Loucy (cell line): Measurements from ENCODE around the gene PSAPL1.

Experiments used
- H2AFZ ChIP-seq: fragments of 200-600 bp; sonication (generic); 2 replicates; pipeline ENCODE4 v1.6.0; 2016; ENCODE audit warnings: antibody characterized with exemption, mild to moderate bottlenecking, low read length, moderate library complexity
- H3F3A ChIP-seq: fragments of 200-600 bp; 2 replicates; pipeline ENCODE4 v1.6.0; 2016; ENCODE audit warnings: antibody characterized with exemption, low read depth, mild to moderate bottlenecking
- H3K27me3 ChIP-seq: fragments of 200-600 bp; sonication (generic); 2 replicates; pipeline ENCODE4 v1.6.1; 2014; ENCODE audit warnings: low read length, mild to moderate bottlenecking; ENCODE audit not compliant: insufficient read depth, poor library complexity, severe bottlenecking
- H3K36me3 ChIP-seq: fragments of 200-600 bp; sonication (generic); 2 replicates; pipeline ENCODE4 v1.6.1; 2016; ENCODE audit warnings: low read length; ENCODE audit not compliant: insufficient read depth
- H3K4me1 ChIP-seq: fragments of 200-600 bp; sonication (generic); 2 replicates; pipeline ENCODE4 v1.5.1; 2014; ENCODE audit warnings: low read length, mild to moderate bottlenecking; ENCODE audit not compliant: insufficient read depth, poor library complexity, severe bottlenecking
- H3K4me2 ChIP-seq: fragments of 200-600 bp; sonication (generic); 2 replicates; pipeline ENCODE4 v1.6.0; 2014; ENCODE audit warnings: antibody characterized with exemption, low read length, low read depth, mild to moderate bottlenecking; ENCODE audit not compliant: poor library complexity, severe bottlenecking
- H3K4me3 ChIP-seq: fragments of 200-600 bp; sonication (generic); 2 replicates; pipeline ENCODE4 v1.5.1; 2014; ENCODE audit warnings: low read length, mild to moderate bottlenecking, mixed read lengths; ENCODE audit not compliant: poor library complexity, severe bottlenecking
- H3K79me2 ChIP-seq: fragments of 200-600 bp; sonication (generic); 2 replicates; pipeline ENCODE4 v1.6.1; 2014; ENCODE audit warnings: low read length; ENCODE audit not compliant: insufficient read depth
- H3K9ac ChIP-seq: fragments of 200-600 bp; sonication (generic); 2 replicates; pipeline ENCODE4 v1.6.0; 2014; ENCODE audit warnings: mild to moderate bottlenecking, low read depth, low read length, moderate library complexity; ENCODE audit not compliant: poor library complexity, severe bottlenecking
- H3K9me2 ChIP-seq: fragments of 200-600 bp; sonication (generic); replicated peaks from 2 replicates; pipeline ENCODE4 v1.6.1; 2016; ENCODE audit warnings: low read depth, low read length, mixed read lengths
- H3K9me3 ChIP-seq: fragments of 200-600 bp; sonication (generic); 2 replicates; pipeline ENCODE4 v1.6.1; 2014; ENCODE audit warnings: mild to moderate bottlenecking, antibody characterized with exemption, low read length, low read depth; ENCODE audit not compliant: insufficient read depth
- H4K20me1 ChIP-seq: fragments of 200-600 bp; sonication (generic); 2 replicates; pipeline ENCODE4 v1.6.0; 2014; ENCODE audit warnings: antibody characterized with exemption, low read length, mild to moderate bottlenecking; ENCODE audit not compliant: insufficient read depth, poor library complexity, severe bottlenecking
- CTCF ChIP-seq: fragments of 200-600 bp; sonication (generic); conservative IDR thresholded peaks from 2 replicates; pipeline ENCODE4 v1.5.1; 2014; ENCODE audit warnings: mild to moderate bottlenecking, antibody characterized with exemption, low read length
- EZH2phosphoT487 ChIP-seq: fragments of 200-600 bp; IDR thresholded peaks from 2 replicates; pipeline ENCODE4 v1.6.1; 2018; ENCODE audit warnings: antibody characterized with exemption, mild to moderate bottlenecking, moderate library complexity, borderline replicate concordance

The PSAPL1 gene

GRCh38 chr4:7384929-7385890 lies 49.5 kb downstream of the PSAPL1 start:
- no peak overlapping the region for H3K4me2 ChIP-seq
- no peaks in the 10 kb centered on the region for H3K9me2 ChIP-seq
- H3K36me3 ChIP-seq, result no peaks in the 10 kb centered on the region
- TF ChIP-seq CTCF (no peak), EZH2phosphoT487 (no peak)
- no peaks in the 10 kb centered on the region for H3F3A ChIP-seq
- H3K79me2 ChIP-seq, result no peaks in the 10 kb centered on the region
- H3K9me3 ChIP-seq, result peaks cover 28% of the 10 kb centered on the region; the same call in 1 of the 2 replicates
- H3K4me3 ChIP-seq, result no peak overlapping the region
- no peaks in the 10 kb centered on the region for H3K27me3 ChIP-seq
- no peaks in the 10 kb centered on the region for H4K20me1 ChIP-seq
- H3K9ac ChIP-seq, result no peak overlapping the region
- H2AFZ ChIP-seq, result no peak overlapping the region
- no peaks in the 10 kb centered on the region for H3K4me1 ChIP-seq

GRCh38 chr4:7384003-7384928 lies 50.5 kb downstream of the PSAPL1 start:
- H3K9me3 ChIP-seq, result peaks cover 34% of the 10 kb centered on the region; the same call in 1 of the 2 replicates
- no peak overlapping the region for H3K4me2 ChIP-seq

More at GRCh38 chr4:7384003-7384928, 50.5 kb downstream of the PSAPL1 start:
- Histone ChIP-seq H2AFZ (no peak overlapping the region), H3K79me2 (no peaks in the 10 kb centered on the region), H4K20me1 (no peaks in the 10 kb centered on the region), H3K9me2 (no peaks in the 10 kb centered on the region), H3K4me3 (no peak overlapping the region), H3F3A (no peaks in the 10 kb centered on the region), H3K36me3 (no peaks in the 10 kb centered on the region), H3K4me1 (no peaks in the 10 kb centered on the region), H3K9ac (no peak overlapping the region), H3K27me3 (no peaks in the 10 kb centered on the region)
- TF ChIP-seq EZH2phosphoT487, result no peak
- TF ChIP-seq CTCF, result no peak
